Skin of body (tissue), 2 donors: ENCODE results near the gene PLXNA2. TPM values are rescaled to one million over a fixed set of nuclear protein-coding genes. Genes with fewer than 3 reads are reported as not detected.

Source experiments
- DNase-seq: peaks from one replicate; lab custom pipeline; 2025; lab: John Stamatoyannopoulos, UW
- total RNA-seq: library from RNA; depleted of rRNA; stranded (reverse); fragments of >200 nt; gene quantifications from one replicate; pipeline ENCODE4 v1.2.3, GENCODE V29; 2014

The PLXNA2 gene
- total RNA-seq, 1 donor from 2014 or later: 13.5 TPM

GRCh38 chr1:208240662-208241355, 3.4 kb downstream of the PLXNA2 start:
- no peak for DNase-seq

- no peak for DNase-seq
Measured at GRCh38 chr1:208239473-208240381, 4.5 kb downstream of the PLXNA2 start.

GRCh38 chr1:208238710-208239472, 5.3 kb downstream of the PLXNA2 start:
- DNase-seq: peak; percentile 43

- no peak for DNase-seq
Measured at GRCh38 chr1:208237241-208237640, 6.9 kb downstream of the PLXNA2 start.

GRCh38 chr1:208235982-208236761, 8.0 kb downstream of the PLXNA2 start:
- DNase-seq: peak; percentile 45

GRCh38 chr1:208235356-208235981, 8.7 kb downstream of the PLXNA2 start:
- no peak for DNase-seq

GRCh38 chr1:208234721-208235120, 9.5 kb downstream of the PLXNA2 start:
- no peak for DNase-seq

GRCh38 chr1:208233978-208234377, 10.2 kb downstream of the PLXNA2 start:
- DNase-seq: no peak

GRCh38 chr1:208233546-208233945, 10.6 kb downstream of the PLXNA2 start:
- DNase-seq: peak; percentile 14

GRCh38 chr1:208232662-208233038, 11.5 kb downstream of the PLXNA2 start:
- DNase-seq: no peak

GRCh38 chr1:208231881-208232661, 12.1 kb downstream of the PLXNA2 start:
- DNase-seq: no peak

- no peak for DNase-seq
Measured at GRCh38 chr1:208230668-208231529, 13.3 kb downstream of the PLXNA2 start.

GRCh38 chr1:208228550-208228949, 15.6 kb downstream of the PLXNA2 start:
- no peak for DNase-seq

GRCh38 chr1:208228026-208228425, 16.2 kb downstream of the PLXNA2 start:
- DNase-seq: no peak

- no peak for DNase-seq
Measured at GRCh38 chr1:208227366-208227765, 16.8 kb downstream of the PLXNA2 start.

- no peak for DNase-seq
Measured at GRCh38 chr1:208225954-208226937, 17.9 kb downstream of the PLXNA2 start.

- no peak for DNase-seq
Measured at GRCh38 chr1:208224192-208224713, 19.9 kb downstream of the PLXNA2 start.
